Uterus (tissue), 2 donors: ENCODE results near the gene SUPT4H1.

ENCODE experiments used
- POLR2A ChIP-seq, 2 donors: fragments of 450-650 bp; IDR thresholded peaks; one replicate each; pipeline ENCODE4 v1.6.1; 2016; ENCODE audit warnings: antibody characterized with exemption in 2 of 2, mild to moderate bottlenecking in 1 of 2, moderate library complexity in 1 of 2
- TF ChIP-seq, protein P1 (sequence below), 4 experiments: fragments of 200-600 bp in 2 of 4; fragments of 450-650 bp in 2 of 4; sonication (generic) in 2 of 4; IDR thresholded peaks; one replicate each; pipeline ENCODE4 v1.5.1; 2016 to 2019; ENCODE audit warnings: antibody characterized with exemption in 4 of 4, mild to moderate bottlenecking in 2 of 4, moderate library complexity in 1 of 4

DNA sequence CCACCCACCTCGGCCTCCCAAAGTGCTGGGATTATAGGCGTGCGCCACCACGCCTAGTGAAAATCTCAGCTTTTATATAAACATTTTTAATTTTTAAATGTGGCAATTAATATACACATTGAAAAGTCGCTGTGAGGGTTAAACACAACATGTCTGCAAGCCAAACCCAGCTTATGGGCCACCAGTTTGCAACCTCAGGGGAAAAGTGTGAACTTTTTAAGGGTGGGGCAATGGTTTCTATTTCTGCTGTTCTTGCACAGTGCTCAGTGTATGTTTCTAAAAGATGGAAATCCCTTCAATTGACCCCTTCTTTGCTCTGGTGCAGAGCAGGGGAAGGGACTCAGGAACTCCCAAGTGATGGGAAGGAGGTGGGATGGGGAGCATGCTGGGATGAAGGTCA, 18.3 kb upstream of the SUPT4H1 start:
- TF ChIP-seq, protein P1, sequence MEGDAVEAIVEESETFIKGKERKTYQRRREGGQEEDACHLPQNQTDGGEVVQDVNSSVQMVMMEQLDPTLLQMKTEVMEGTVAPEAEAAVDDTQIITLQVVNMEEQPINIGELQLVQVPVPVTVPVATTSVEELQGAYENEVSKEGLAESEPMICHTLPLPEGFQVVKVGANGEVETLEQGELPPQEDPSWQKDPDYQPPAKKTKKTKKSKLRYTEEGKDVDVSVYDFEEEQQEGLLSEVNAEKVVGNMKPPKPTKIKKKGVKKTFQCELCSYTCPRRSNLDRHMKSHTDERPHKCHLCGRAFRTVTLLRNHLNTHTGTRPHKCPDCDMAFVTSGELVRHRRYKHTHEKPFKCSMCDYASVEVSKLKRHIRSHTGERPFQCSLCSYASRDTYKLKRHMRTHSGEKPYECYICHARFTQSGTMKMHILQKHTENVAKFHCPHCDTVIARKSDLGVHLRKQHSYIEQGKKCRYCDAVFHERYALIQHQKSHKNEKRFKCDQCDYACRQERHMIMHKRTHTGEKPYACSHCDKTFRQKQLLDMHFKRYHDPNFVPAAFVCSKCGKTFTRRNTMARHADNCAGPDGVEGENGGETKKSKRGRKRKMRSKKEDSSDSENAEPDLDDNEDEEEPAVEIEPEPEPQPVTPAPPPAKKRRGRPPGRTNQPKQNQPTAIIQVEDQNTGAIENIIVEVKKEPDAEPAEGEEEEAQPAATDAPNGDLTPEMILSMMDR (IDR thresholded peaks at IDR 0.05), result no peak
- no peak for TF ChIP-seq POLR2A (IDR thresholded peaks at IDR 0.05)
